ENCODE results near the gene DAPK1.

DAPK1 gene

DNA sequence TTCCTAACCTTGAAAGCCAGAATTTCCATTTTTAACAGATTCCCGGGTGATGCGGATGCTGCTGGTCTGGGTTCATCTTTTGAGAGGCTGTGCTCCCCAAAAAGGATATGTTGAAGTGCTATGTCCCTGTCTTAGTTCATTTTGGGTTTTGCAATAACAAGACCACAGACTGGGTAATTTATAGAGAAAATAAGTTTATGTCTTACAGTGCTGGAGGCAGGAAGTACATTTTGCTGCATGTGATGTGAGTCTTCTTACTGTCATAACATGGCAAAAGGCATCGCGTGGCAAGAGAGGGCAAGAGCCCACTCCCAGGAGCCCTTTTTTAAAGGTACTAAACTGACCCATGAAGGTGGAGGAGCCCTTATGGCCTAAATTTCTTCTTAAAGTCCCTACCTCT, 114.1 kb downstream of the DAPK1 start:
- DNase-seq (ENCODE audit: low read depth in 3 of 3), result no peak

DNA sequence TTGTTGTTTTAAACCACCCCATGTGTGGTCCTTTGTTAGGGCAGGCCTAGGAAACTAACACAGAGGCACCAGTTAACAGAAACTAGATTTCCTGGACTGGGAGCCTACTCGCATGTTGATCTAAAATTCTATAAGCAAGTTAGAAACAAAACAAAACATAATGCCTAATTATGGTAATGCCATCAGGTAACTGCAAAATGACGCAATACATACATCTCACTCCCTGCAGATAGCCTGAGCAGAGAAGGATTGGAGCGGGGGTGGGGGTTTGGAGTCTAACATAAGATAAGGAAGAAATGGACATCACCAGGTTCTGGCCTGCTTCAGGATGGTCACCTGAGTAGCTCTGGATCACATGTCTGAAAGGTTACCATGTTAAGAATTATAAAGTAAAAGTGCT, 114.9 kb downstream of the DAPK1 start:
- no peak for DNase-seq (ENCODE audit: low read depth in 3 of 3)

DNA sequence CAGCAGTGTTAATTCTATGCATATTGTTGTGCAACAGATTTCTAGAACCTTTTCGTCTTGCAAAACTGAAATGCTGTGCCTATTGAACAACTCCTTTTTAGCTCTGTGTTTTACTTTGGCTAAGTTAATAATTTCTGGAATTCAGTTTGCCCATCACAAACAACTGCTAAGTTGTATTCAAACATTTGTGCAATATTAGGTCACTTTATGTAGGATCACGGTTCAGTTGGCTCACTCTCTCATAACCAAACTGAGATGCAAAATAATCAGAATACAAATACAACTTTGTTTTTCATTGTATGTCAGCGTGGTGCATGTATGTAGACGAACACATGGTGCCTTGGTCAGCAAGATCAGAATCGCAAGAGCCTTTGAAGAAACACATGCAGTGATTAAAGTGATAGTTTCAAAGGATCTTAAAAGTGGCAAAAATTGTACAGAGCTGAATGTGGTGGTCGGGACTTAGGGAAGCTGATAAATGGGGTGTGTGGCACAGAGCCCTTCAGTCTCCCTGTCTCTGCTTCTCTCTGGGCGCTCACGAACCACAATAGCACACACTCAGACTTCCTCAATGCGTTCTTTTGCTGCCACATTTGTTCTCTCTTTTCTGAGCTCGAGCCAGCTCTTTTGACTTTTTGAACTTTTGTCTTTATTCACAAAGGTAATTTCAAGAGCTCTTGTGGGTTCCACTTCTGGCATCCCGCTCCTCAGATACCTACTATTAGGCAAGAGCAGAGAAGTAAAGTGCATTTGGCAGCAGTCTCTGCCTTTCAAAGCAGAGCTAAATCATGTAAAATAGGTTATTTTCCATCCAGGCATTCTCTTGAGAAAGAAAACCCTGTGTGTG, 115.8 kb downstream of the DAPK1 start:
- DNase-seq (ENCODE audit: low read depth in 3 of 3), result no peak

DNA sequence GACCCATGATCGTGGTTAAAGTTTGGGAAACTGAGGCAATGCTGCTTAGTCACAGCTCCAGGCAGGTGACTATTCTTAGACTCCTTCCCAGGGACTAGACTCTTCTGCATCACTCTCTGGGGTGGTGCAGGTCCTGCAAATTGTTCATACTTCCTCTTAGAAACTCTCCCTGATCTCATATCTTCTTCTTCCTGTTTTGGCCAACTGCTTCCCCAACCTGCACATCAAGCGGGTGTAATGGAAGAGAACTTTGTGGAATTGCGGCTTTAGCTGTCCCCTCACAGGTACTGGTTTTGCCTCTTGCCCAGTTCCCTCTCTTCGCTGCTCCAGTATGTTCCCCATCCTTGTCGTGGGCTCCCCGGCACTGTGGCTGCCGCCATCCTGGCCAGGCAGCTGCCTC, 116.7 kb downstream of the DAPK1 start:
- no peak for DNase-seq (ENCODE audit: low read depth in 3 of 3)

DNA sequence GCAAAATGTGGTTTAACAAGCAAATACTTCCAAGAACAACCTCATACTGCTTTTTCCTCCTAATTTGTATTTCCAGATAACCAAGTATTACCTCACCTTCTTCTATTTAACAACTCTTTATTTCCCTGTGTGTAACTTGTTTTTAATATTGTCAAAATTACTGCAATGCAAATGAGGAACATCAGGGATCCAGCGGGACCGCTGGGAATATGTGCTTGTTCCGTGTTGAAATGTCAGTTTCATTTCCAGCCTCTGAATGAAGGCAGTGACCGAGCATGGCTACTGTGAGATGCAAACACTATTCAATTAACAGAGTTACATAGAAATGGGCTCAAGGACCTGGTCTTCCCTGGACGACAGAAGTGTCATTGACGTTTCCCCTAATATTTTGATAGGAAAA, 117.5 kb downstream of the DAPK1 start:
- DNase-seq (ENCODE audit: low read depth in 3 of 3), result no peak

DNA sequence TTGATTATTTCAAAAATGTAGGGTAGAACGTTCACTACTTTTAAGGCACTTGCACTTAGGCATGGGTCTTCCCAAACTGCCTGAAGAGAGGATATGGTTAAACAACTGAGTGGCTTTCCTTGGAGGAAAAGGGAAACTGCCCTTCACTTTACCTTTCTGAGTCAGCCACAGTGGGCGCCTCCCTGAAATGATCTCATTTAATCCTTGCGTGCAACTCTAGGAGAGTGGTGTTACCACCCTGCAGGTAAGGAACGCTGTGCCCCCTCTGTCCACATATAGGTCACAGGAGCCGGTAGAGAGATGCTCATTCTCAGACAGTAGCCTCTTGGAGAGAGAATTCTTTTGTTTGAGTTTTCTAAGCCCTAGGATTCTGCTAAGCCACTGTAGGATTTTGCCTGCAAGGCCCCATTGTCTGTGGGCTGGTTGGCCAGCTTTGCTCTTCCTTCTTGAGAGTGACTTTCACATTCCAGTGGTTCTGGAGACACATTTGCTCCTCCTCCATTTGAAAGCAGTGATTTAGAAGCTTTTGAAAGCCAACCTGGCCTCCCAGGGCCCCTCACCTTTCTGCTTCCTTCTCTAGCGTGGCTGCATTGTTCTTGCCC, 118.0 kb downstream of the DAPK1 start:
- no peak for DNase-seq (ENCODE audit: low read depth in 3 of 3)

DNA sequence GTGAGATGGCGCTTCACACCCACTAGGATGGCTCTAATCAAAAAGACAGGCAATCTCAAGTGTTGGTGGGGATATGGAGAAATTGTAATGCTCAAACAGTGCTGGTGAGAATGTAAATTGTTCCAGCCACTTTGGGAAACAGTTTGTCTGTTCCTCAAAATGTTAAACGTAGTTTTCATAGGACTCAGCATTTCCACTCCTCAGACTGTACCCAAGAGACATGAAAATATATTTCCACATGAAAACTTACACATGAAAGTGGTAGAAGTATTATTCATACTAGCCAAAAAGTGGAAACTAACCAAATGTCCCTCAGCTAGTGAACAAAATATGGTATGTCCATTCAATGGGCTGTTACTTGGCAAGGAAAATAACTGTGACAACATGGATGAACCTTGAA, 120.6 kb downstream of the DAPK1 start:
- DNase-seq (ENCODE audit: low read depth in 3 of 3), result no peak

DNA sequence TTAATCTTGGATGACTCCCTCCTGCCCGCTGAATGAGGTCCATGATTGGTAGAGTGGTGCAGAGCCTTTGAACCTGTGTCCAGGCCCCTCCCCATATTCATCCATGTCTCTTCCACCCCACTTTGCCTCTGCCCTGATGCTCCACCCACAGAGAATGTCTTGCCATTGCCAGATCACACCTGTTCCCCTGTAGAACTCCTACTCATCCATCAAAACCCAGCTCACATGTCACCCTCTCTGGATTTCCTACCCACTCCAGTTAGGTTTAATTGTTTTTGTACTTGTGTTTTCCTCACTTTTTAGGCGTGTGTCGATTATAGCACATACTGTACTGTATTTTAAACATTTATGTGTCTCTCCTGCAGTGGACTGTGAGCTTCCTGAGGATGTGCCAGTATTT, 121.3 kb downstream of the DAPK1 start:
- no peak for DNase-seq (ENCODE audit: low read depth in 3 of 3)

DNA sequence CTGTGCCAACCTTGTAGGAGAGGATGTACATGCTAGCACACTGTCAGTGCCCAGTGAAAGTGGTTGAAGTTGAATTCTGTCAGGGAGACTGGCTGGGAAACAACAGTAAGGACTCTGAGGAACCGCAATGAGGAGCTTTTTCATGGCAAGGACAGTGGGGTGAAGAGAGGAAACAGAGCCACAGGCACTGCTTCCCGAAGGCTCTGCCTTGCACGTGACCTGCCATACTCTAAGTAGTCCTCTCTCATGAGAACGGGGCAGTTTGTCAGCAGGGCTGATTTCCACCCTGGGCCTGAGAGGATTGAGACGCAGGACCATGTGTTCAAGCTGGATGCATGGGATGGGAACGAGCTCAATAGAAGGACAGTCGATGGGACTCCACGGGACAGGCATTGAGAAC, 121.7 kb downstream of the DAPK1 start:
- no peak for DNase-seq (ENCODE audit: low read depth in 3 of 3)

DNA sequence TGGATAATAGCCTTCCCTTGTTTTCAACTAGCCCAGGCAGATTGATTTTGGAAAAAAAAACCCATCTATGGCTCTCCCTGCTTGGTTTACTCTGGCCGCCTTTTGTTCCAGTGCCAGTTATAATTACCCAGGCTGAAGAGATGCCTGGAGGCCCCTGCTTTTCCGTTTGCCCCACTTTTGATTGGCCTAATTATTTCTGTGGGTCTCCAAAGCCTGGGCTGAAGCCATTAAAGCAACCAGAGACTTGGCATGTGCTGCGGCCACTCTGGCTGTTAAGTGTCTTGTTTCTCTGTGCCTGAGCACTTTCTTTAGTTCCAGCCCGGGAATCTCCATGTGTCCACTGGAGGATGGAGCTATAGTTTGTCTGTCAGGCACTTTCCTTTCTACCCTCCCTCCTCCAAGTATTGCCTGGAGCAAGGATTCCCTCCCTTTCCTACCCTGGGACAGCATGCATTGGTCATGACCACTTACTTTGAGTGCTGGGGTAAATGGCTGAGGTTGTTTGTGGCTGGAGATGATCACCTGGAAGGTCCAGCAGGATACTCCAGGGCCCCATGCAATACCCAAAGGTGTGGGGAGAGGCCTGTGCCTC, 123.2 kb downstream of the DAPK1 start:
- DNase-seq (ENCODE audit: low read depth in 3 of 3), result no peak

DNA sequence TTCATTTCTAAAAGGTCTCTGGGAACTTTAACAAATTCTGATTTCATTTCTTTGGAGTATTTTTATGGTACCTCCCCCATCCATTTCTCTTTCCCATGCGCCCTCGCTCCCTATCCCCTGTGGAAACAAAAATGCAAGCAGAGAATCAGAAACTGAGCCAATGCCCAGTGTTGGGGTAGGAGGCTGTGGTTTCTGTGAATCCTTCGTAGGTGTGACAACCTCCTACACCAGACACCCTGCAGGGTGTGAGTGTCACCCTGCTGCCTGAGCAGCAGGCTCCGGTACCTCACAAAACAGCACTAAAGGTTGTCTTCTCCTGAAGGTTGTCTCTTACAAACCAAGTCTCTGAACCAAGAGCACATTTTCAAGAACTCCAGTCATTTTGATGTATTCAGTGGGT, 124.4 kb downstream of the DAPK1 start:
- no peak for DNase-seq (ENCODE audit: low read depth in 3 of 3)

DNA sequence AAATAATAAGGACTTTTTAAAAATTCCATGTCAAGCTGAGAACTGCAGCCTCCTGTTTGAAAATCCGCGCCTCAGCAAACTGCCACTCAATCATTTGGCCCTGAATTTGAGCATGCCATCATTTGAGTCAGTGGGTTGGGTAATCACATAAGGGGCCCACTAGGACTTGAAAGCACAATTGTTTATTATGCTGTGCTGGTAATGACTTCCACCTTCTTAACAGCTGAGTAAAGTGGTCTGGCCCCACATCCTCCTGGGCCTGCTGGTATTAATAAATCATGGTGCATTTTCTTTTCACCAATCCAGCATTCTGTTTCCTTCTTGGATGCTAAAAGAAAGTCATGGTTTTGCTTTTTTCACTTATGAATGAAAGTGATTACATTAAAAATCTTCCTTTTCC, 125.3 kb downstream of the DAPK1 start:
- DNase-seq (ENCODE audit: low read depth in 3 of 3), result no peak

DNA sequence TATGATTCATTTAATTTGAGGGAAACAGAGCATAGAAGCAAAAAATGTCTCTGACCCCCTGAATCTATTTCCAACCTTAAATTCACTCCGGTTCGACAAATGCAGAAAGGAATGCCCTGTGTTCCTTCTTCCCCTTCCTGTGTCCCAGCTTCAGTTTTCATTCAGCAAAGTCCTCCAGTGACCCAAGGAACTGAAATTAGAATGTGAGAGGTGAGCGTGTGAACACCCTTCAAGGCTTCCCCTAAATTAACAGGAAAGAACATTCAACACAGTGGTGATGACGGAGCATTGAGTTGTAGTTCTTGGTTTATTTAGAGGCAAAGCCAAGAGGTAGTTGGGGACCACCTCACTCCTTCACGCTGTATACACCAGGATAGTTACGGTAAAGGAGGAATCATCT, 130.7 kb downstream of the DAPK1 start:
- no peak for DNase-seq (ENCODE audit: low read depth in 3 of 3)

DNA sequence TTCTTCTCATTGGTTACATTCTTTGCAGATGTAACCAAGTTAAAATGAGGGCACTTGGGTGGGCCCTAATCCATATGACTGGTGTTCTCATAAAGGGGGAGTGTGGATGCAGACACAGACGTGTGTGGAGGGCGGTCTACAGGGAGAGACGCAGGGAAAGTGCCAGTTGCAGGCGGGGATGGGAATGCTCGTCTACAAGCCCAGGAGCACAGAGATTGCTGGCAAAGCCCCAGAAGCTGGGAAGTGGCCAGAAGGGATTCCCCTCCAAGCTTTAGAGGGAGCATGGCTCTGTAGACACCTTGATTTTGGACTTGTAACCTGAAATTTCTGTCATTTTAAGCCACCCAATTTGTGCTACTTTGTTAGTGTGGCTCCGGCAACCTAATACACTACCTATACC, 131.4 kb downstream of the DAPK1 start:
- no peak for DNase-seq (ENCODE audit: low read depth in 3 of 3)

DNA sequence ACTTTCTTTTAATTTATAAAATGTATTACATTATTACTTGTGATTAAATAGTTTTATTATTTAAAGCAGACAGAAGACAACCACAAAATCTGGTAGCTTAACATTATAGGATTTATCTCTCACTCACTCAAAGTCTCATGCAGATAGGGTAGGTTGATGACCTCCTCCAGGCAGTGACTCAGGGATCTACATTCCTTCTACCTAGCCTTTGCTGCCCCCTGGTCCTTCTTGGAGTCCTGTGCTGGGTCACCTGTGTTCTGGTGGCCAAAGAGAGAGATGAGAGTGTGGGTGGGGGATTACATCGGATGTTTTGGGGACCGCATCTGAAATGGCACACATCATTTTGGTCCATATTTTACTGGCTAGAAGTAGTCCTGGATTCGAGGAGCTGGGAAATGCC, 132.6 kb downstream of the DAPK1 start:
- no peak for DNase-seq (ENCODE audit: low read depth in 3 of 3)

DNA sequence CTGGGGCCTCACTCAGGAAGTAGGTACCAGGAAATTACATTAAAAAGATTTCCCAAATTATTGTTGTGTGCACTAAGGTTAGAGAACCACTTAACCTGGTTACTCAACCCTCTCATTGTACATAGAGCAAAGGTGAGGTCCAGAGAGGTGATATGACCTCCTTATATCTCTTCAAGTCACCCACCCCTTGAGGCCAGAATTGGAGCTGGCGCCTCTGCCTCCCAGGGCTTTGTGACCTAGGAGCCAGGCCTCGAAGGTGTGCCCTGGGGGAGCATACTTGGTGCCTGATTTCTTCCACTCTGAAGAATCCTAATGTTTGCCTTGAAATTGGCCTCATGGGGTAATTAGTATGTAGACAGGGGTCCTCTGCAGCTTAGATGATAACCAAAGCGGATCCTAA, 133.2 kb downstream of the DAPK1 start:
- DNase-seq (ENCODE audit: low read depth in 3 of 3), result no peak

DNA sequence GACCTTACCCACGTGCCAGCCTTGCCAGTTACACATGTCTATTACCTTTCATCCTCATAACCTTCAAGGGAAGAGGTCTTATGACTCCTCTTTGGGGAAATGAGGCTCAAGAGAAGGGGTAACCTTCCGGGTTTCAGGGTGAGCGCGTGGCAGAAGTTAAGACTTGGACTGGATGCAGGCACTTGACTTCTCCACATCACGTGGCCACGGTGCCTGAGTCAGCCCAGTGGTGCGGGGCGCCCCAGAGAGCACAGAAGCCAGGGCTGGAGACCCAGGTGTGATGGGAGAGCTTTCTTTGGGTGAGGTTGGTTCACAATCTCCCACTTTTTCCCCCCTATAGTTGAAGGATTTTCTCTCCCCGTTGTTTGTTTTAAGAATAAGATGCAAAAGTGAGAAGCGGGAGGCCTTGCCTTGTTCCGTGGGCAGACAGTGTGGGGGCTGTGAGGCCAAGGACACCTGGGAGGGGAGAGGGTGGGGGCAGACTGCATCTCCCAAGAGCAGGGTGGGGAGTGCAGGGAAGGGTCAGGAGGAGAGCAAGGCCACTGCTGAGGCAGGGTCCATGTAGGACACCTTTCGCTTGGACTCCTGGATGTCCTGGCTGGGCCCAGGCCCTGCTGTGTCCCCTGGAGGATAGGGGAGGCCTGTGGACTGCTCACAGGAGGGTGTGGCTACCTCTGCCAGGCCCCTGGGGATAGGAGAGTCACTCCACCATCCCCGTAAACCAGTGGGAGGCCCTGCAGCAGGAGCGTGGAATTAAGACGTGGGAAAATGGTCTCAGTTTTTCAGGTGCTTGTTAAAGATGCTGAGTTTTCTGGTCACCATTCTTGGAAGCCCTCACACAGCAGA, 138.2 kb downstream of the DAPK1 start:
- no peak for DNase-seq (ENCODE audit: low read depth in 3 of 3)

DNA sequence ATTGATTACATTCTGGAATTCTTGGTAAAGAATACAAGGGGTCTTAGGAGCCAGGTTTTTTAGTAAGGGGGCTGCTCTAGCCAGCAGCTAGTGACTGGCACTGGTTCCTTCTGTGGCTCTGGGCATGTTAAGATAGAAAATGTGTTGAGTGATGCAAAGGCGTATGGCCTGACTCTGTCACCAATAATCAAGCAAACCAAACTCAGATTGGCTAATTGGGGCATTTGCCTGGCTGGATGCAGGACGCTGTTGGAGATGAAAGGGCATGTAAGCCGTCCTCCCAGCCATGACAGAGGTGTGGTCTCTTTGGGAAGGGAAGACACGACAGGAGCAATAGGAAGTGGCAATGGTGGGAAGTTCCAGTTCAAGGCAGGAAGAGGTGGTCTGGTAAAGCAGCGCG, 140.6 kb downstream of the DAPK1 start:
- no peak for DNase-seq (ENCODE audit: low read depth in 3 of 3)

DNA sequence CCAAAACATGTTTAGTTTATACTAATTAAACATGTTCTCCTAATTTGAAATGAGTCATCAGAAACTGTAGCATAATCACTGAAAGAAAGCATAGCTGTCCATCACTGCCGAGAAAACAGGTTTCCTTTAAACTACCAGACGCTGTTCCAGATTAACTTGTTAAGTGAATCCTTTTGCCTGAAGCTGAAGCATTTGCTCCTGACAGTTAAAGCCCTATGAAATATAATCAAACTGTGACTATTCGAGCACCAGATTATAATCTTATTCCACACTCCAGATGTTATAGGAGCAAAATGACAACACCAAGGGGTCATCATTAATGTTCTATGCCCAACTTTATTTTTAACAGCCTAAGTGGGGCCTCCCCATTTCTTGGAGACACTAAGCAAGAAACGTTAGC, 142.3 kb downstream of the DAPK1 start:
- DNase-seq (ENCODE audit: low read depth in 3 of 3), result no peak

DNA sequence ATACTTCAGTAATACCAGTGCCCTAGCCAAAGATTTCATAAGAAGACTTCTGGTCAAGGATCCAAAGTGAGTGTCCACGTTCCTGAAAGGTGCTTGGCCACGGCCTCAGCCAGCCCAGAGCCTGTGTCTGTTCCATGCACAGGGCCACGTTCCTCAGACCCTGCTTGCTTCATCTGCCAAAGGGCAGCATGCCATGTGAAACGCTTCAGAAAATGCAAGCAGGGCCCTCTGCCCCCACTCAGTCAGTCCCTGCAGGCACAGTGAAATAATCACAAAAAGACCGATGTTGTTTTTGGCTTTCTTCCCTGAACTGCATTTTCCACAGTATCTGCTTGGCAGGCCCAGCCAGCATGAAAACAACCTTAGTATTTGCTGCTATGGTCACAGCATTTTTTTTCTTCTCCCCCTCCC, 142.7 kb downstream of the DAPK1 start:
- no peak for DNase-seq (ENCODE audit: low read depth in 3 of 3)

DNA sequence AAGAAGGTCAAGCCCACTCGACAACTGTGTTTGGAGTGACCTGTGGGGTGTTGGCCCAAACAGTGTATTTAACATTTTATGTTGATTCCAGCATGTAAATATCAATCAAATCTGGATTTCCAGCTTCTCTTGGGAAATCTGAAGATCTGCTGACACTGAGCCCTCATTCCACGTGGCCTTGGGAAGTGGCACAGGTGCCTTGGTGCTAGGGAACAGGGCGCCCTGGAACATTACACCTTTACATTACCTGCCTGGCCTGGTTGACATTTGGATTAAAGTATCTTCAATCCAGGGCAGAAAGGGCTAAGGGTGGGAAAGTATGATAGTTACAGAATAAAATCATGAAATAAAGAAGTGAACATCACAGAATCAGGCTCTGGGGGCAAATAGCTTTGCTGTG, 143.4 kb downstream of the DAPK1 start:
- no peak for DNase-seq (ENCODE audit: low read depth in 3 of 3)

DNA sequence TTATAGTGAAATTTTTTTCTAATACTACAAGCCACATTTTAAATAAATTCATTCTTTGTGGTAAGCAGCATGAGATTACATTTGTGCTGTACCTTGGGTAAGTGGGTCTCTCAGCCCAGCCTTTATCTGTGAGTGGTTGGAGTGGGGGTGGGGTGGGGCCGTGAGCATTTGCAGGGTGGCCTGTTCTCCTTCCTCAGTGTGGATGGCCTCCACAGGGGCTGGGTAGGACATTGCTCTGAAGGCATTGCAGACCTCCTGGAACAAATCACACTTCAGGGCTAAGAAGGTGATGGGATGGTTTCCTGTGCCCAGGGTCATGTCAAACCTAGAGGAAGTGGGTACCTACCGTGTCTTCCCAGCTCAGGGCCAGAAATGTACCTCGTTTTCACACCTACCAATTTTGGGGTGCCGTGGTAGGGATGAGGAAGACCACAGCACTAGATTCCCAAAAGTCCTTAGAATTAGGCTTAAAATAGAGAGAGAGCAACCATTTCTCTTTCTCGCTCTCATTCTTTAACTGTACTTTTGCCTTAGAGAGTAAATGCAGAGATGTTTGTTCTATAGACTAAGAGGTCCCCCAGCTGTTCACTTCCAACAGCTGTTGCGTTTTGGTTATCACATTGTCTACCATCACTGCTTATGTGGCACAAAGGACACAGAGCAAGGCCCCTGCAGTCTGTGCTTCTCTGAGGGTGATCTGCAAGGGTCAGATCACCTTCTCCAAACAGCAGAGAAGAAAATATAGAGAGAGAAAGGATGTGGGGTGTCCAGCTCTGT, 144.9 kb downstream of the DAPK1 start:
- no peak for DNase-seq (ENCODE audit: low read depth in 3 of 3)
